CD14-positive monocyte (primary cell): Measurements from ENCODE around the gene BOLL. TPM values are rescaled to one million over a fixed set of nuclear protein-coding genes. Genes with fewer than 3 reads are reported as not detected.

Source experiments
- DNase-seq, 3 donors: peaks; one replicate each; pipeline ENCODE4 v3.0.0-alpha.2; 2011 to 2022
- H2AFZ ChIP-seq: 2 replicates; pipeline ENCODE4 v1.6.0; 2012; ENCODE audit warnings: mild to moderate bottlenecking, low read depth, low read length, inconsistent platforms; ENCODE audit not compliant: insufficient read depth, poor library complexity, severe bottlenecking
- H3K27ac ChIP-seq, 2 donors: 1 replicate in 1 of 2; 2 replicates in 1 of 2; pipeline ENCODE4 v1.5.1; 2012 to 2013; ENCODE audit warnings: low read length in 2 of 2, control low read depth in 1 of 2, inconsistent platforms in 1 of 2, low read depth in 1 of 2, mild to moderate bottlenecking in 1 of 2
- H3K27me3 ChIP-seq, 2 donors: one replicate each; pipeline versions ENCODE4 v1.6.0 to v1.6.1; 2011 to 2013; ENCODE audit warnings: low read length in 2 of 2; ENCODE audit not compliant: control insufficient read depth in 2 of 2, insufficient read depth in 2 of 2
- H3K36me3 ChIP-seq, 2 donors: replicated peaks in 1 of 2; 1 replicate in 1 of 2; 2 replicates in 1 of 2; pipeline versions ENCODE4 v1.5.1 to v1.6.1; 2012 to 2013; ENCODE audit warnings: low read length in 2 of 2, control low read depth in 1 of 2, inconsistent platforms in 1 of 2, mild to moderate bottlenecking in 1 of 2; ENCODE audit not compliant: insufficient read depth in 2 of 2, control insufficient read depth in 1 of 2
- H3K4me1 ChIP-seq, 2 donors: 1 replicate in 1 of 2; 2 replicates in 1 of 2; pipeline versions ENCODE4 v1.5.1 to v1.6.1; 2012 to 2013; ENCODE audit warnings: low read length in 2 of 2, control low read depth in 1 of 2, inconsistent platforms in 1 of 2, mild to moderate bottlenecking in 1 of 2, moderate library complexity in 1 of 2; ENCODE audit not compliant: insufficient read depth in 2 of 2, control insufficient read depth in 1 of 2
- H3K4me2 ChIP-seq: replicated peaks from 2 replicates; pipeline ENCODE3; 2012; ENCODE audit warnings: low read length, moderate library complexity, mild to moderate bottlenecking; ENCODE audit not compliant: poor library complexity, severe bottlenecking; ENCODE audit errors: extremely low read depth
- H3K4me3 ChIP-seq, 3 experiments: fragments of 200-600 bp in 1 of 3; sonication (generic) in 1 of 3; replicated peaks in 1 of 3; 1 replicate in 2 of 3; 2 replicates in 1 of 3; pipeline ENCODE4 v1.5.1; 2011 to 2013; ENCODE audit warnings: low read length in 3 of 3, mild to moderate bottlenecking in 3 of 3, control low read depth in 2 of 3, low read depth in 2 of 3, inconsistent platforms in 1 of 3, moderate library complexity in 1 of 3
- H3K79me2 ChIP-seq: 2 replicates; pipeline ENCODE4 v1.6.0; 2012; ENCODE audit warnings: mild to moderate bottlenecking, control low read depth, inconsistent platforms, low read length, moderate library complexity; ENCODE audit not compliant: insufficient read depth
- H3K9ac ChIP-seq: 2 replicates; pipeline ENCODE4 v1.6.0; 2017; ENCODE audit warnings: low read length, mild to moderate bottlenecking; ENCODE audit not compliant: insufficient read depth, poor library complexity, severe bottlenecking
- H3K9me3 ChIP-seq, 2 donors: replicated peaks in 1 of 2; 1 replicate in 1 of 2; 2 replicates in 1 of 2; pipeline versions ENCODE4 v1.5.1 to v1.6.1; 2012 to 2013; ENCODE audit warnings: low read length in 2 of 2, control low read depth in 1 of 2; ENCODE audit not compliant: control insufficient read depth in 1 of 2, insufficient read depth in 1 of 2
- H4K20me1 ChIP-seq: 2 replicates; pipeline ENCODE4 v1.6.0; 2012; ENCODE audit warnings: mild to moderate bottlenecking, low read length, control low read depth, moderate library complexity; ENCODE audit not compliant: insufficient read depth
- H3K27ac Mint-ChIP-seq, 7 donors: one replicate each; pipeline ENCODE4 v1.8.0; 2020; ENCODE audit warnings: mild to moderate bottlenecking in 7 of 7, mixed read lengths in 7 of 7, moderate library complexity in 6 of 7, inconsistent platforms in 2 of 7
- H3K27me3 Mint-ChIP-seq, 3 donors: one replicate each; pipeline ENCODE4 v1.8.0; 2021 to 2022; ENCODE audit warnings: low read depth in 3 of 3, mild to moderate bottlenecking in 3 of 3, mixed read lengths in 3 of 3, moderate library complexity in 3 of 3, inconsistent platforms in 1 of 3
- H3K36me3 Mint-ChIP-seq, 2 donors: one replicate each; pipeline ENCODE4 v1.8.0; 2020; ENCODE audit warnings: mixed read lengths in 2 of 2, inconsistent platforms in 1 of 2, mild to moderate bottlenecking in 1 of 2
- H3K4me1 Mint-ChIP-seq: one replicate; pipeline ENCODE4 v1.8.0; 2020; ENCODE audit warnings: mild to moderate bottlenecking, mixed read lengths
- H3K4me3 Mint-ChIP-seq, 2 donors: one replicate each; pipeline ENCODE4 v1.8.0; 2020; ENCODE audit warnings: mild to moderate bottlenecking in 2 of 2, mixed read lengths in 2 of 2, moderate library complexity in 1 of 2
- H3K9me3 Mint-ChIP-seq, 7 donors: one replicate each; pipeline ENCODE4 v1.8.0; 2020 to 2022; ENCODE audit warnings: mixed read lengths in 7 of 7, mild to moderate bottlenecking in 6 of 7, moderate library complexity in 6 of 7, inconsistent platforms in 2 of 7
- WGBS: methylation state at CpG from one replicate; pipeline ENCODE4 v1.1.5; 2013; ENCODE audit warnings: missing lambda C conversion rate; ENCODE audit not compliant: insufficient coverage; 5-methylcytosine and 5-hydroxymethylcytosine counted together
- intact Hi-C, 2 donors: fragments of 100-400 bp; cut with micrococcal nuclease; formaldehyde crosslinking; loops; one replicate each; pipeline versions ENCODE4 v1.15.0 to v1.15.1; 2023
- polyA plus RNA-seq, 3 donors: library from polyadenylated mRNA; depleted of rRNA in 1 of 3; unstranded in 2 of 3; stranded (reverse) in 1 of 3; fragments of 300-500 nt in 2 of 3; fragments of >200 nt in 1 of 3; fragmentation: Illumina TruSeq in 2 of 3; gene quantifications; 1 replicate in 2 of 3; 2 replicates in 1 of 3; pipeline ENCODE4 v1.2.3, GENCODE V29; 2012 to 2021
- TF ChIP-seq, protein P1 (sequence below): fragments of 200-600 bp; IDR thresholded peaks from one replicate; pipeline ENCODE4 v1.8.0; 2022; ENCODE audit warnings: antibody characterized with exemption, mild to moderate bottlenecking

BOLL gene
- polyA plus RNA-seq, 3 donors, result not detected

- Histone ChIP-seq H3K4me1 (peaks cover 22 to 33% of the 10 kb centered on the region in 2 donors), H3K9ac (peak overlapping the region; percentile 72), H3K9me3 (no peaks in the 10 kb centered on the region), H4K20me1 (no peaks in the 10 kb centered on the region), H3K36me3 (no peaks in the 10 kb centered on the region), H2AFZ (peak overlapping the region; percentile 92), H3K79me2 (no peaks in the 10 kb centered on the region), H3K4me3 (peak overlapping the region; percentile 56 to 81 (median 65)), H3K27me3 (peaks cover 0 to 12% of the 10 kb centered on the region in 2 donors), H3K4me2 (peak overlapping the region; percentile 94), H3K27ac (no peak overlapping the region)
- Mint-ChIP-seq H3K36me3 (peaks cover 0 to 3% of the 10 kb centered on the region in 2 donors), H3K27ac (peak overlapping the region in 3 of 7 donors; percentile 61 to 76 (median 63)), H3K4me3 (peak overlapping the region; percentile 93 to 97), H3K9me3 (peaks cover 0 to 1% (median 0%) of the 10 kb centered on the region in 7 donors), H3K4me1 (peaks cover 27% of the 10 kb centered on the region), H3K27me3 (peaks cover 10 to 17% (median 14%) of the 10 kb centered on the region in 3 donors)
- DNase-seq, result peak in 2 of 3 donors; percentile 6 to 20
- under 1% methylated on average over 71 of the region's 92 CpGs for WGBS
- intact Hi-C loops, result loop anchor here (5.0 to 10.0 kb wide), 3 partner anchors 322 to 492 kb away; no protein-coding TSS in a partner anchor
- TF ChIP-seq, protein P1, sequence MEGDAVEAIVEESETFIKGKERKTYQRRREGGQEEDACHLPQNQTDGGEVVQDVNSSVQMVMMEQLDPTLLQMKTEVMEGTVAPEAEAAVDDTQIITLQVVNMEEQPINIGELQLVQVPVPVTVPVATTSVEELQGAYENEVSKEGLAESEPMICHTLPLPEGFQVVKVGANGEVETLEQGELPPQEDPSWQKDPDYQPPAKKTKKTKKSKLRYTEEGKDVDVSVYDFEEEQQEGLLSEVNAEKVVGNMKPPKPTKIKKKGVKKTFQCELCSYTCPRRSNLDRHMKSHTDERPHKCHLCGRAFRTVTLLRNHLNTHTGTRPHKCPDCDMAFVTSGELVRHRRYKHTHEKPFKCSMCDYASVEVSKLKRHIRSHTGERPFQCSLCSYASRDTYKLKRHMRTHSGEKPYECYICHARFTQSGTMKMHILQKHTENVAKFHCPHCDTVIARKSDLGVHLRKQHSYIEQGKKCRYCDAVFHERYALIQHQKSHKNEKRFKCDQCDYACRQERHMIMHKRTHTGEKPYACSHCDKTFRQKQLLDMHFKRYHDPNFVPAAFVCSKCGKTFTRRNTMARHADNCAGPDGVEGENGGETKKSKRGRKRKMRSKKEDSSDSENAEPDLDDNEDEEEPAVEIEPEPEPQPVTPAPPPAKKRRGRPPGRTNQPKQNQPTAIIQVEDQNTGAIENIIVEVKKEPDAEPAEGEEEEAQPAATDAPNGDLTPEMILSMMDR, result no peak
Observed at GRCh38 chr2:197804758-197805714, 19.9 kb upstream of the BOLL start.

- H3K9me3 ChIP-seq, result no peaks in the 10 kb centered on the region
- Mint-ChIP-seq H3K27ac (peak within 1 kb of the TSS in 3 of 7 donors; percentile 61 to 76 (median 63)), H3K36me3 (peaks cover 0 to 3% of the 10 kb centered on the region in 2 donors), H3K9me3 (peaks cover 0 to 1% (median 0%) of the 10 kb centered on the region in 7 donors), H3K27me3 (peaks cover 10 to 16% (median 14%) of the 10 kb centered on the region in 3 donors), H3K4me3 (peak within 1 kb of the TSS; percentile 93 to 97), H3K4me1 (peaks cover 27% of the 10 kb centered on the region)
- peak within 1 kb of the TSS; percentile 72 for H3K9ac ChIP-seq
- H3K27ac ChIP-seq, result no peak within 1 kb of the TSS
- intact Hi-C loops, result loop anchor here (5.0 to 10.0 kb wide), 3 partner anchors 323 to 493 kb away; no protein-coding TSS in a partner anchor
- TF ChIP-seq, protein P1, result no peak
- peak within 1 kb of the TSS; percentile 56 to 81 (median 65) for H3K4me3 ChIP-seq
- peaks cover 0 to 13% of the 10 kb centered on the region in 2 donors for H3K27me3 ChIP-seq
- H3K4me1 ChIP-seq, result peaks cover 22 to 33% of the 10 kb centered on the region in 2 donors
- H4K20me1 ChIP-seq, result no peaks in the 10 kb centered on the region
- peak; percentile 67 to 85 (median 80) for DNase-seq
- H3K4me2 ChIP-seq, result peak within 1 kb of the TSS; percentile 94
- H2AFZ ChIP-seq, result peak within 1 kb of the TSS; percentile 92
- no peaks in the 10 kb centered on the region for H3K79me2 ChIP-seq
- WGBS, result under 1% methylated on average over 46 of the region's 50 CpGs
- no peaks in the 10 kb centered on the region for H3K36me3 ChIP-seq
Observed at GRCh38 chr2:197804049-197804757, 19.1 kb upstream of the BOLL start, which contains the start of gene PLCL1. Gene PLCL1, plus strand, starts transcription at chr2:197804593.
